Measurements from ENCODE around the gene SP8.

- TF ChIP-seq CTCF (IDR thresholded peaks at IDR 0.05) = no peak
- TF ChIP-seq MYBL2 (CRISPR knock-in tag; IDR thresholded peaks at IDR 0.05) = no peak
- no peak for TF ChIP-seq MAX (CRISPR knock-in tag; IDR thresholded peaks at IDR 0.05)
Observed at GRCh38 chr7:20741801-20742200, 44.9 kb downstream of the SP8 start.

Measured in WTC11 (cell line).